ENCODE measurements around the gene SPA17.
A peak's percentile ranks its signal among the peaks of the same experiment; 100 is the strongest.

The SPA17 gene

DNA sequence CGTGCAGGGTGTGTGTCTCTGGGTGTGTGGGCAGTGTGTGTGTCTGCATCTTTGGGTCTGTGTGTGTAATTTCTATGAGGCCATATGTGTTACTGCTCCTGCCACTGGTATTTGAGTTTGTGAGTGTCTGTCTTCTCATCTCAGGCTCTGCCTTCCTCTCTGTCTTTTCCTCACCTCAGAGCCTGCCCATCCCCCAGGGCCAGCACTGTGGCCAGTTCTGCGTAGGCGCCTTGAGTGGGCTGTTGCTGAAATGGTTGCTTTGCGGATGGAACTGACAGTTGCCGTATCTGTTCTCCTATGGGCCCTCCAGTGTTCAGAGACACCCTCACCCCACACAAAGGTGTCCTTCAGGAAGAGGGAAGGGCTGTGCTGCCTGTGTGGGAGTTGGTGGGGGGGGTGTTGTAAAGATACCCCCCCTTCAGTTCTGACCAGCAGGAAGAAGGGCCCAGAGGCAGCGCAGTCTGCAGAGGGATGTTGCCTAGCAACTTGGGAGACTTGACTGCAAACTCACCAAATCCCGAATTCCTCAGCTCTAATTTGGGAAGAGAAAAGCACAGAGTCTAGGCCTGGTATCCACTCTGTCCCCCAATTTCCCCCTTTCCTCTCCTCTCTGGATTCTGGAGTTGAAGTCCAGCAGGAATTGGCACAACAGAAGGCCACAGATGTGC lies 64.1 kb downstream of the SPA17 start:
- no peak overlapping the region for H3K27ac ChIP-seq
- TF ChIP-seq, protein P1, sequence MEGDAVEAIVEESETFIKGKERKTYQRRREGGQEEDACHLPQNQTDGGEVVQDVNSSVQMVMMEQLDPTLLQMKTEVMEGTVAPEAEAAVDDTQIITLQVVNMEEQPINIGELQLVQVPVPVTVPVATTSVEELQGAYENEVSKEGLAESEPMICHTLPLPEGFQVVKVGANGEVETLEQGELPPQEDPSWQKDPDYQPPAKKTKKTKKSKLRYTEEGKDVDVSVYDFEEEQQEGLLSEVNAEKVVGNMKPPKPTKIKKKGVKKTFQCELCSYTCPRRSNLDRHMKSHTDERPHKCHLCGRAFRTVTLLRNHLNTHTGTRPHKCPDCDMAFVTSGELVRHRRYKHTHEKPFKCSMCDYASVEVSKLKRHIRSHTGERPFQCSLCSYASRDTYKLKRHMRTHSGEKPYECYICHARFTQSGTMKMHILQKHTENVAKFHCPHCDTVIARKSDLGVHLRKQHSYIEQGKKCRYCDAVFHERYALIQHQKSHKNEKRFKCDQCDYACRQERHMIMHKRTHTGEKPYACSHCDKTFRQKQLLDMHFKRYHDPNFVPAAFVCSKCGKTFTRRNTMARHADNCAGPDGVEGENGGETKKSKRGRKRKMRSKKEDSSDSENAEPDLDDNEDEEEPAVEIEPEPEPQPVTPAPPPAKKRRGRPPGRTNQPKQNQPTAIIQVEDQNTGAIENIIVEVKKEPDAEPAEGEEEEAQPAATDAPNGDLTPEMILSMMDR (conservative IDR thresholded peaks at IDR 0.05): no peak

DNA sequence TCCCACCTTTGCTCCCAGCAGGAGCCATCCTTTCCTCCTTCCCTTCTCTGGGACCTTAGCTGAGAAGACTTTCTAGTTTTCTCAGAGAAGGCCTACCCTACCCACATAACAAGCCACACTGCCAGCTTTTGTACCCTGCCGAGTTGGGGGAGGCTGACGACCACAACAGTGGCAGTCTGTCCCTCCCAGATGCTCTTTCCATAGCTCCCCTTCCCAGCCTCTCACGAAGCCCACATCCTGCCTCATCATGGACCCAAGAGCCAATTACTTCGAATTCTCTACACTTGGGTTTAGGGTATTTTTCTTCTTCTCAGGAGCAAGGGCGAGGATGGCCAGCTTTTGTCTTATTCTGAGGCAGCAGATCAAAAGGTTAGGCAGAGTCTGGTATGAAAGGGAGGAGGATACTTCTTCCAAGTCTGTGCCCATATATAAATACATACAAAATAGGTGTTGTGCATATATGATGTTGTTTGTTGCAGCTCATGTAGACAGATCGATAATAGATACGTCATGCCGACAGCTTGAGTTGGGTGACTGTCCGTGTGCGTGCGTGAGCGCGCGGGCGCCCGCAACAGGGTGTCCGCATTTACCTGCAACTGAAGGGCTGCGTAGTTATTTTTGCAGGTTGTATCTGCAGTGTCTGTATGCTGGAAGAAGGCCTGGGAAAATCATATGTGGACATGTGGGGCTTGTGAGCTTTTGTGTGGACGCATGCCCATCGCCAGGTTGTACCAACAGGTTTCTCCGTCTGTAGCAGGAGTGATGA lies 65.2 kb downstream of the SPA17 start:
- TF ChIP-seq, protein P1 (conservative IDR thresholded peaks at IDR 0.05): no peak

DNA sequence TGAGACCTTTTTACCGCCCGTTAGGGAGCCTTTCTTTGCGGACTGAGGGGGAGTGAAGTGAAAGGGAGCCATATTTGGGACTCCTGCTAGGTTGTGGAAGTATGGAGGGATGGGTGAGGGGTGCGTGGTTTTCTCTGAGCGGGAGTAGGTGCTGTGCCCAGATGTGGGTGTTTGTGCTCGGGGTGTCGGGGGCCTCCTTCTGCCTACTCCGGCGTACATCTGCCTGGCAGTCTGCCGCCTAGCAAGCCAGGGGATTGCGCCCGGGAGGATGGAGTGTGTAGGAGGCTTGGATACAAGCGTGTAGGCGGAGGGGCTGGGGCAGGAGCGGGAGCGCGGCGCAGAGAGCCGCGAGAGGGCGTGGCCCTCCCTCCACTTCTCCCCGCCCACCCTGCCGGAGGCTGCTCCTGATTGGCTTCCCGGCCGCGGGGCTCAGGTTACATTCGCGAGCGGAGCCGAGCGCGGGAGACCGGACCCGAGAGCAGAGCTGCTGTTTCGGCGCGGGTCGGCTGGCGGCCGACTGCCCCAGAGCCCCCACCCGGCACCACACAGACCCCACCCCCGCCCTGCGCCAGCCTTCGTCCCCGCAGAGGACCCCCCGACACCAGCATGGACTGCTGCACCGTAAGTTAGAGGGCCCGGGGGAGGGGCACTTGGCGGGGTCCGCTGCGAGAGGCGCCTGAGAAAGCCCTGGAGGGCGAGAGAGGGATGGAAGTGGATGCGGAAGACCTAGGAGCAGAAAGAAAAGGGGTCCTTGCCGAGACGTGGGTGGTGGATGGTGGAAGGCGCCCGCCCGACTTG lies 66.0 kb downstream of the SPA17 start, which contains the start of gene NRGN:
TSS of gene NRGN (plus strand) at position 464 of the 798 bp plus-strand sequence. CDS start at position 607, 143 bp downstream.
- TF ChIP-seq, protein P1 (conservative IDR thresholded peaks at IDR 0.05): no peak
- peak within 1 kb of the TSS; percentile 21; the same call in 1 of the 2 replicates for H3K27ac ChIP-seq

More for the DNA sequence above, 65.2 kb downstream of the SPA17 start:
- H3K27ac ChIP-seq: peak overlapping the region; percentile 21; the same call in 1 of the 2 replicates

DNA sequence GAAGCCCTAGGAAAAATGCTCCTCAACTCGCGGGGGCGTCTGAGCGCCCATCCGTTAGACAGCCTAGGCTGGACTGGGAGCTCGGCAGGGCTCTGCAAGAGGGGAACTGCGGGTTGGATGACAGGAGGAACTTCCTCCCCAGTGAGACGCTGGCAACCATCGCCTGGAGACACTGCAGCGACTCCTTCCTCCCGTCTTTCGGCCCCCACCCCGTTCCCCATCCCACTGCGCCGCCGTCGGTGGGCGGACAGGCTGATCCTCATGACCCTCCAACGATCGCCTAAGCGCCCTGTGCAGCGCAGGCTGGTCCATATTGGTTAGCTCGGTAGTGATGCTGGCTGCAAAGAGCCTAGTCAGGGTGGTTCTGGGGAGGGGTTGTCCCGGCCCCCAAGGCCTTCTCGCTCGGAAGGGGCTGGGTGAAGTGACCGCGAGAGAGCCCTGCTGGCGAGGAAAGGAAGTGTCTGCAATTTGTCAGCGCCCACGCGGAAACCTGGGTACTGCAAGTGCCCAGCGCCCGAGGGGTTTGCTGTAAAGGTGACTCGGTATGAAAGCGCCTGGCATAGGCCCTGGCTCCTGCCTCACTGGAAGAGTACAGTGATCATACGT lies 66.7 kb downstream of the SPA17 start:
- TF ChIP-seq, protein P1 (conservative IDR thresholded peaks at IDR 0.05): peak; percentile 74
- peak overlapping the region; percentile 21; the same call in 1 of the 2 replicates for H3K27ac ChIP-seq

DNA sequence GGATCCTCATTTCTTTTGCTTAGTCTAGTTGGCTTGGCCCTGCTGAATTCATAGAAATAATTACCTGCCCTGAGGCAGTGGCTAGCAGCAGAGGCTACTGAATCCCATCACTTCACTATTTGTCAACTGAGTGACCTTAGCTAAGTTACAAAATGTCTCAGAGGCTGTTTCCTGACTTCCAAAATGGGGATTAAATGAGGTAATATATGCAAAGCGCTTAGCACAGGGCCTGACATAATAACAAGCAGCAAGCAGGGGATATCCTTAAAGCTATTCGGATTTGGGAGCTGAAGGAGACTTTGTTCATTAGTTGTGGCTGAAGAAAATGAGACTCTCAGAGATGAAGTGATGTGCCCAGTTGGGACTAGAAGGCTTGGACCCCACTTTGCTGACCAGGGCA lies 68.9 kb downstream of the SPA17 start:
- TF ChIP-seq, protein P1 (conservative IDR thresholded peaks at IDR 0.05): no peak
- no peak overlapping the region for H3K27ac ChIP-seq

DNA sequence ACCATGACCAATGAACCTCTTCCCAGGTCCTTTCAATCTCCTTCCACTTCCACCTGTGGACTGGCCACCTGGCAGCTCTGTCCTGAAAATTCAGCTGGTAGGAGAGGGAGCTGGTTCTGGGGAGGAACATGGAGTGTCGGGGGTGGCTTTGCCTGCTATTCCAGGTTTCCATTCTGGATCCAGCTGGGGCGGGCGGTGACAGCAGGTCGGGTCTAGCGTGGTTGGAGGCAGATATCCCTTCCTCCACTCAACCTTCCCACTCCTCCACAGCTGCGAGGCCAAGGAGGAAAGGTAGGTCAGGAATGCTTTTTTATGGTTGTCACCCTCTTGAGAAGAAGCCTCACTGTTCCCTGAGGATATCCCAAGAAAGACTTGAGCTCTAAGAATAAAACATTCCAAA lies 69.3 kb downstream of the SPA17 start:
- TF ChIP-seq, protein P1 (conservative IDR thresholded peaks at IDR 0.05): no peak
- no peak overlapping the region for H3K27ac ChIP-seq
